Cerebellar cortex (tissue), 1 donor: ENCODE results near the gene MST1.

Source experiments
- DNase-seq: peaks from one replicate; pipeline ENCODE4 v3.0.0-alpha.2; 2015; ENCODE audit warnings: low spot score

MST1 gene

GRCh38 chr3:49717959-49718857 is 28.9 kb upstream of the MST1 start:
- DNase-seq = no peak

- no peak for DNase-seq
Measured at GRCh38 chr3:49717211-49717958, 28.1 kb upstream of the MST1 start.

- no peak for DNase-seq
Measured at GRCh38 chr3:49716691-49717210, 27.5 kb upstream of the MST1 start.

GRCh38 chr3:49716169-49716568 is 26.9 kb upstream of the MST1 start:
- no peak for DNase-seq

GRCh38 chr3:49715611-49716121 is 26.4 kb upstream of the MST1 start:
- DNase-seq = no peak

GRCh38 chr3:49714728-49715550 is 25.7 kb upstream of the MST1 start:
- no peak for DNase-seq

- no peak for DNase-seq
Measured at GRCh38 chr3:49713336-49714105, 24.2 kb upstream of the MST1 start.

GRCh38 chr3:49712631-49713317 is 23.5 kb upstream of the MST1 start:
- DNase-seq = no peak

- no peak for DNase-seq
Measured at GRCh38 chr3:49712166-49712565, 22.9 kb upstream of the MST1 start.

GRCh38 chr3:49711489-49711888 is 22.2 kb upstream of the MST1 start:
- no peak for DNase-seq

GRCh38 chr3:49709852-49710251 is 20.6 kb upstream of the MST1 start:
- no peak for DNase-seq

GRCh38 chr3:49707113-49707480 is 17.8 kb upstream of the MST1 start:
- DNase-seq = no peak

- DNase-seq = no peak
Measured at GRCh38 chr3:49706456-49707112, 17.3 kb upstream of the MST1 start.

GRCh38 chr3:49705390-49705960 is 16.2 kb upstream of the MST1 start:
- DNase-seq = no peak

- DNase-seq = no peak
Measured at GRCh38 chr3:49704629-49705028, 15.4 kb upstream of the MST1 start.

- DNase-seq = no peak
Measured at GRCh38 chr3:49703956-49704355, 14.7 kb upstream of the MST1 start.

GRCh38 chr3:49703443-49703927 is 14.2 kb upstream of the MST1 start:
- DNase-seq = peak; percentile 63

GRCh38 chr3:49702672-49703071 is 13.4 kb upstream of the MST1 start:
- no peak for DNase-seq

GRCh38 chr3:49701388-49702077 is 12.3 kb upstream of the MST1 start:
- DNase-seq = no peak
